Keratinocyte (primary cell): Measurements from ENCODE around the gene CCDC167. TPM values are rescaled to one million over a fixed set of nuclear protein-coding genes. Genes with fewer than 3 reads are reported as not detected.

Source experiments
- DNase-seq: peaks from one replicate; pipeline ENCODE4 v3.0.0-alpha.2; 2011; ENCODE audit warnings: low read depth, missing footprints, low spot score
- FAIRE-seq: peaks from 2 replicates; lab custom pipeline; 2011; peaks lifted over from hg19 to GRCh38; lab: Jason Lieb, UNC
- H2AFZ ChIP-seq: 2 replicates; pipeline ENCODE4 v1.6.0; 2012; ENCODE audit warnings: low read length, control low read depth, inconsistent platforms; ENCODE audit not compliant: control insufficient read depth
- H3K27ac ChIP-seq: 2 replicates; pipeline ENCODE4 v1.5.1; 2011; ENCODE audit warnings: low read length; ENCODE audit not compliant: control insufficient read depth, insufficient read depth
- H3K27me3 ChIP-seq: 3 replicates; pipeline ENCODE4 v1.6.0; 2011; ENCODE audit warnings: low read length; ENCODE audit not compliant: control insufficient read depth, insufficient read depth; ENCODE audit errors: extremely low read depth
- H3K36me3 ChIP-seq, 2 experiments: 2 replicates in 1 of 2; 3 replicates in 1 of 2; pipeline ENCODE4 v1.5.1; 2011; ENCODE audit warnings: low read length in 2 of 2, mild to moderate bottlenecking in 1 of 2; ENCODE audit not compliant: control insufficient read depth in 2 of 2, insufficient read depth in 2 of 2; ENCODE audit errors: extremely low read depth in 1 of 2
- H3K4me1 ChIP-seq: 3 replicates; pipeline ENCODE4 v1.5.1; 2011; ENCODE audit warnings: low read length; ENCODE audit not compliant: control insufficient read depth, insufficient read depth; ENCODE audit errors: extremely low read depth
- H3K4me2 ChIP-seq: 3 replicates; pipeline ENCODE4 v1.6.0; 2011; ENCODE audit warnings: low read depth, low read length; ENCODE audit not compliant: control insufficient read depth, insufficient read depth; ENCODE audit errors: extremely low read depth
- H3K4me3 ChIP-seq, 3 experiments: fragments of 200-600 bp in 1 of 3; sonication (generic) in 1 of 3; 2 replicates in 2 of 3; 3 replicates in 1 of 3; pipeline ENCODE4 v1.5.1; 2011 to 2016; ENCODE audit warnings: low read length in 3 of 3, mild to moderate bottlenecking in 3 of 3, control low read depth in 2 of 3, inconsistent platforms in 1 of 3, low read depth in 1 of 3, mixed read lengths in 1 of 3, mixed run types in 1 of 3, moderate library complexity in 1 of 3; ENCODE audit not compliant: control insufficient read depth in 2 of 3, insufficient read depth in 2 of 3; ENCODE audit errors: extremely low read depth in 1 of 3
- H3K79me2 ChIP-seq: 2 replicates; pipeline ENCODE4 v1.6.0; 2012; ENCODE audit warnings: low read length; ENCODE audit not compliant: control insufficient read depth, insufficient read depth
- H3K9ac ChIP-seq: 3 replicates; pipeline ENCODE4 v1.6.0; 2011; ENCODE audit warnings: low read length; ENCODE audit not compliant: control insufficient read depth, insufficient read depth; ENCODE audit errors: extremely low read depth
- H3K9me1 ChIP-seq: 3 replicates; pipeline ENCODE4 v1.6.0; 2011; ENCODE audit warnings: low read length; ENCODE audit not compliant: control insufficient read depth, insufficient read depth; ENCODE audit errors: extremely low read depth
- H3K9me3 ChIP-seq: 2 replicates; pipeline ENCODE4 v1.5.1; 2012; ENCODE audit warnings: low read depth, low read length; ENCODE audit not compliant: control insufficient read depth
- H4K20me1 ChIP-seq: 3 replicates; pipeline ENCODE4 v1.6.0; 2011; ENCODE audit warnings: low read length; ENCODE audit not compliant: control insufficient read depth, insufficient read depth; ENCODE audit errors: extremely low read depth
- EZH2 ChIP-seq: IDR thresholded peaks from one replicate; pipeline ENCODE4 v1.6.1; 2012; ENCODE audit warnings: inconsistent platforms, mild to moderate bottlenecking, low read length, moderate library complexity
- dilution Hi-C: fragments of 300-500 bp; cut with MboI; formaldehyde crosslinking; loops from one replicate; pipeline ENCODE4 v1.7.0; 2020; ENCODE audit warnings: low sequenced_read_pairs; ENCODE audit not compliant: extremely low pct_ligation_motif_present
- polyA plus RNA-seq, 5 experiments: library from polyadenylated mRNA; depleted of rRNA in 3 of 5; stranded (reverse) in 3 of 5; stranded (forward) in 1 of 5; unstranded in 1 of 5; fragments of >200 nt; gene quantifications; 1 replicate in 1 of 5; 2 replicates in 3 of 5; 3 replicates in 1 of 5; pipeline versions ENCODE4 v1.2.1 to v1.2.3, GENCODE V29; 2011 to 2012; ENCODE audit warnings: missing spikeins in 2 of 5, low read depth in 1 of 5, low replicate concordance in 1 of 5
- TF ChIP-seq, protein P1 (sequence below), 3 experiments: IDR thresholded peaks in 1 of 3; conservative IDR thresholded peaks in 1 of 3; optimal IDR thresholded peaks in 1 of 3; 2 replicates in 2 of 3; 3 replicates in 1 of 3; pipeline versions ENCODE3 to v1.5.1; 2011; ENCODE audit warnings: low read length in 3 of 3, mild to moderate bottlenecking in 3 of 3, moderate library complexity in 2 of 3, control low read depth in 1 of 3, inconsistent platforms in 1 of 3; ENCODE audit not compliant: insufficient read depth in 2 of 3; ENCODE audit errors: extremely low read depth in 1 of 3

Gene CCDC167
- polyA plus RNA-seq, 1 donor (not counting 4 experiments of a cell fraction or from before 2014, with no cell fraction given) = 39.8 TPM

DNA sequence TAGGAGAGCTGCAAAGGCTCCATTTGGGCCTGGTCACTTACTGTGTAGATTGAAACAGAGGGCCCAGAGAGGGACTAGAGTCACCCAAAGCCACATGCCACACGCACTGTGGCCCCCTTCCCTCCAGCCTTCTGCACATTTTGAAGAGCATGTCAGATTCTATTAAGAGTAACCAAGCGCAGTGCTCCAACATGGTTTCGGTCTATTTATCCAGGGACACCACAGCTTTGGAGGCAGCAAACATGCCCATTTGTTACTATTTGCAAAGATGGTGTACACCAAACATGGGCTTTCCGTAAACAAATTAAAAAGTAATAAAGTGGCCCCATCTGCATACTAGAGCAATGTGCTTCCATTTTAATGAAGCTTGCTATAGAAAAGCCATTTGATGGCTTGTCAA, 43.7 kb upstream of the CCDC167 start:
- H4K20me1 ChIP-seq = no peaks in the 10 kb centered on the region
- H3K36me3 ChIP-seq = no peaks in the 10 kb centered on the region
- no peak overlapping the region for H2AFZ ChIP-seq
- DNase-seq (no peak), FAIRE-seq (no peak)
- no peak overlapping the region for H3K9ac ChIP-seq
- no peak overlapping the region for H3K27ac ChIP-seq
- no peak for TF ChIP-seq EZH2
- TF ChIP-seq, protein P1, sequence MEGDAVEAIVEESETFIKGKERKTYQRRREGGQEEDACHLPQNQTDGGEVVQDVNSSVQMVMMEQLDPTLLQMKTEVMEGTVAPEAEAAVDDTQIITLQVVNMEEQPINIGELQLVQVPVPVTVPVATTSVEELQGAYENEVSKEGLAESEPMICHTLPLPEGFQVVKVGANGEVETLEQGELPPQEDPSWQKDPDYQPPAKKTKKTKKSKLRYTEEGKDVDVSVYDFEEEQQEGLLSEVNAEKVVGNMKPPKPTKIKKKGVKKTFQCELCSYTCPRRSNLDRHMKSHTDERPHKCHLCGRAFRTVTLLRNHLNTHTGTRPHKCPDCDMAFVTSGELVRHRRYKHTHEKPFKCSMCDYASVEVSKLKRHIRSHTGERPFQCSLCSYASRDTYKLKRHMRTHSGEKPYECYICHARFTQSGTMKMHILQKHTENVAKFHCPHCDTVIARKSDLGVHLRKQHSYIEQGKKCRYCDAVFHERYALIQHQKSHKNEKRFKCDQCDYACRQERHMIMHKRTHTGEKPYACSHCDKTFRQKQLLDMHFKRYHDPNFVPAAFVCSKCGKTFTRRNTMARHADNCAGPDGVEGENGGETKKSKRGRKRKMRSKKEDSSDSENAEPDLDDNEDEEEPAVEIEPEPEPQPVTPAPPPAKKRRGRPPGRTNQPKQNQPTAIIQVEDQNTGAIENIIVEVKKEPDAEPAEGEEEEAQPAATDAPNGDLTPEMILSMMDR (optimal IDR thresholded peaks at IDR 0.05 in 1 of 3, IDR thresholded peaks at IDR 0.05 in 1 of 3, conservative IDR thresholded peaks at IDR 0.05 in 1 of 3; ENCODE audit: extremely low read depth in 1 of 3, insufficient read depth in 2 of 3, low read length in 3 of 3) = no peak
- dilution Hi-C loops = no loop called here
- H3K4me1 ChIP-seq = peaks cover 23% of the 10 kb centered on the region
- no peak overlapping the region for H3K4me2 ChIP-seq
- H3K9me3 ChIP-seq = no peaks in the 10 kb centered on the region
- no peak overlapping the region for H3K4me3 ChIP-seq
- H3K27me3 ChIP-seq = peaks cover 6% of the 10 kb centered on the region
- H3K79me2 ChIP-seq = no peaks in the 10 kb centered on the region
- no peaks in the 10 kb centered on the region for H3K9me1 ChIP-seq

GRCh38 chr6:37541346-37541745, 41.7 kb upstream of the CCDC167 start:
- Histone ChIP-seq H4K20me1 (no peaks in the 10 kb centered on the region), H3K36me3 (no peaks in the 10 kb centered on the region), H3K79me2 (no peaks in the 10 kb centered on the region), H3K9me3 (no peaks in the 10 kb centered on the region), H3K27me3 (peaks cover 22% of the 10 kb centered on the region), H3K4me1 (peaks cover 6% of the 10 kb centered on the region), H2AFZ (no peak overlapping the region), H3K4me2 (no peak overlapping the region), H3K27ac (no peak overlapping the region), H3K9me1 (no peaks in the 10 kb centered on the region), H3K9ac (no peak overlapping the region), H3K4me3 (no peak overlapping the region)
- FAIRE-seq = no peak
- TF ChIP-seq, protein P1 (optimal IDR thresholded peaks at IDR 0.05 in 1 of 3, IDR thresholded peaks at IDR 0.05 in 1 of 3, conservative IDR thresholded peaks at IDR 0.05 in 1 of 3; ENCODE audit: extremely low read depth in 1 of 3, insufficient read depth in 2 of 3, low read length in 3 of 3) = no peak
- no peak for TF ChIP-seq EZH2
- dilution Hi-C loops = no loop called here
- DNase-seq = no peak
